GF-D8 (cell line): ENCODE measurements around the gene PPP3CA.

Experiments used
- DNase-seq: peaks from one replicate; lab custom pipeline; 2025; lab: John Stamatoyannopoulos, UW

Gene PPP3CA

DNA sequence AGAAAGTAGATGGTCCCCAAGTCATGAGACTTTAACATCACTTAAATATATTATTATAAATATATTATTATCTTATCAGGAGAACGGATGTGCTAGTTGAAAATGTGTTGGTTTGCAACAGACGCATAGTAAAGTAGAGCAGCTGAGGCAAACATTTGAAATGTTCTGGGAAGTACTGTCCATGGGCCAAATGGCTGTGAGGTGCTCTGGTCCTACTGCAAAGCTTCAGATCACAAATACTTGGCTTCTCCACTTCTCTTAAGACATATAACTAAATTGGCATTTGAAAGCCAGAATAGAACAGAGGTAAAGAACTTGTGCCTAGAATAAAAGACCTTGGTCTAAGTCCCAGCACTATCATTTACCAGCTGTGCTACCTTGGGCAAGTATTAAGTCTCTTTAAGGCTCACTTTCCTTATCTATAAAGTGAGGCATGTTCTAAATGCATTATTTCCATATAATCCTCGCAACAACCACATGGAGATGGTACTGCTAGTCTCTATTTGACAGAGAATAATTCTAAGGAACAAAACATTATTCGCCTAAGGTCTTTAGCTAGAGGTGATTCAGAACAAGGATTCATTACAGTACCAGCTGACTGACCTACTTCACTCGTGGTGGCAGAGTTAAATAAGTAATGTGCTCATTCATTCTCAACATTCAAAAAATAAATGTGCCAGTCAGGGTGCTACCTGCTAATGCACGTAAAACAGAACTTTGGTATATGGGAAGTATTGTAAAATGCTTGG, 297.1 kb downstream of the PPP3CA start:
- no peak for DNase-seq

DNA sequence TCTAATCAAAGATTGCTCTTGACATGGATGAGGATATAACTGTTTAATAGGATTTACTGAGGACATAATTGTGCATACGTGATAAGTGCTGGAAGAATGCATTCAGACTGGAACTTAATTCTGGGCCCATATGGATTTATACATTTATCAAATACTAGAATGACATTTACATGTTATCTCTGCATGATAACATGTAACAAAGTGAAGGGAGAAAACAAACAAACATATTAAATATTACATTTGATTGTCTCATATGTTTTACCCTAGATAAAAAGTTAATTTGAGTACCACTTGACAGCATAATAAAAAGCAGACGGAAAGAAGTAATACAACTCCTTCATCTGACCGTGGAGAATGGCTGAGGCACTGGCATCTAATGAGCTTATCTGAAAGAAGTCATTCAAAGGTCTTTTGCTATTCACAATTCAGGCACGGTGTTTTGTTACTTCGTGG, 297.8 kb downstream of the PPP3CA start:
- DNase-seq: no peak

DNA sequence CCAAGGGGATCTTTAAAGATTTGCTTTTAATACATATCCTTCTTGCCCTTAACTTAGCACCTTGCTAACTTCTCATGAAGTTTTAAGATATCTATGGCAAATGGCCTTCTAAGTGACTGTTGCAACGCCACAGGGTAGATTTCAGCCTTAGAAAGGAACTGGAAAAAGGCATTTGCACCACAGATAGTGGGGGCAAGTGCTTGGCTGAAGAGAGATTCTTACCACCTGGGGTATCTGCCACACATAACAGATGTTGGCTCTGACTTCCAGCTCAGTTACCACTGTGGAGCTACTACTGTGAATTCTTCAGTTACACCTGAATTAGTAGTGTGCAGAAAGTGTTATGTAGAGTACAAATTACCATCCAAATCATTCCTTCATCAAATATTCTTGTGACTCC, 302.6 kb downstream of the PPP3CA start:
- DNase-seq: no peak

DNA sequence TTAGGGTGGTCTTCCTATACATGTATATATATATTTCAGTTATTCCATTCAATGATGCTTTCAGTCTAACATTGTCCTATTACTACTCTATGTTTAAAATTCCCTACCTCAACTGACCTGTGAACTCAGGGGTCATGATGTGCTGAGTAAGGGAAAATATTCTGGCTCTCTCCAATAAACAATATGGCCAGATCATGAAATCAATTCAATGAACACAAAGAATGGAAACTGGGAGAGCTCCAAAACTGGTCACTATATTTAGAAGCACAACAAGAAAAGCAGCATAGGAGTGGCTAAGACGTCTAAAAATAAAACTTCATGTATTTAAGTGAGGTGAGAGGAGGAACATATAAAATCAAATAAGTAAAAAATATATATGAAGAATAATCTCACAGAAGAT, 304.5 kb downstream of the PPP3CA start:
- DNase-seq: no peak

DNA sequence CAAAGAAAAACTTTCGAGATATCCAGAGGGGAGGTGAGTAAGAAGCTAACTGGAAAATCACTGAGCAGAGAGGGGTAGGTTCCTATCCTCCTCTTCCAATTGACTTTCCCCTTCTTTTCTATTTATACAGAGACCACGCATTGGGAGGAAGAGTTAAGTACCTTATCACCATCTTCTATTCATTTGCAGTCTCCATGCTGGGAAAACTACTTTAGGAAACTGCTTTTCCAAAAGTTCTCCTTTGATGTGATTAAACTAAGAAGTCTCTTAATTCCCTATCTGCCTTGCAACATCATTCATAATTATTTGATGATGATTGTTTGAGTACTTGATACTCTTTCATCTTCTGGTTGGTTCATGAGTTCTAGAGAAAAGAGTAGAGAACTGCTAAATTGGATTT, 306.6 kb downstream of the PPP3CA start:
- no peak for DNase-seq

DNA sequence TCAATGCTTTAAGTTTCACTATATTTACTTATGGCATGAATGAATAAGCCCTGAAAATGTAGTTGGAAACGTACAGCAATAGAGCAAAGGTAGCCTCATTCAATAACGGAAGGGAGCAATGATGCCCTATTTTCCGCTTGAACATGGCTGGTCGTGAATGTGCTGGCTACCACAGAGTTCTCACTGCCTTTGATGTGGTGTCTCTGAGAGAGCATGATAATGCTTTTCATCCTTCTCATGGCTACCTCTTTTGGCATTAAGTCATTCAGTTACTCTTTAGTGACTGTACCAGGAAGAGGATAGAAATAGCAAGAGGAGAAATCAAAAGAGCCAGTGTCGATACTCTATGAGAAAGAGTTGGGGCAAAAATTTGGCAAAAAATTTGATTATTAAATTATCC, 308.0 kb downstream of the PPP3CA start:
- no peak for DNase-seq

GRCh38 chr4:101037938-101038413, 309.4 kb downstream of the PPP3CA start:
- DNase-seq: no peak

DNA sequence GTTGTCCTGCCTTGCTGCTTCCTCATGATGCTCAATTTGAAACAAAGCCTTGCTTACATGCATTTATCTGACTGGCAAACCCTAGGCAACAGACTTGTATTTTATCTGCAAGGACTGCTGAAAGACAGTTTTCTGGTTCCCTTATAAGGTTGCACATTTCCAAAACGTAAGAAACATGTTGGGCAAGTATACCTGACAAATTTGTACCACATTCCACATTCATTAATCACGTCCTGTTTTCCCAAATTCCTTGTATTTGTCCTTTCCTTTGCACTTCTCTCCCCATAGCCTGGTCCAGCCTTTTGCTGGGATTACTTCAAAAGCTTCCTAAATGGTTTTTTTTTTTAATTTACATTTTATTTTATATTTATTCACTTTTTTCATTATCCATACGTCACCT, 310.1 kb downstream of the PPP3CA start:
- no peak for DNase-seq

DNA sequence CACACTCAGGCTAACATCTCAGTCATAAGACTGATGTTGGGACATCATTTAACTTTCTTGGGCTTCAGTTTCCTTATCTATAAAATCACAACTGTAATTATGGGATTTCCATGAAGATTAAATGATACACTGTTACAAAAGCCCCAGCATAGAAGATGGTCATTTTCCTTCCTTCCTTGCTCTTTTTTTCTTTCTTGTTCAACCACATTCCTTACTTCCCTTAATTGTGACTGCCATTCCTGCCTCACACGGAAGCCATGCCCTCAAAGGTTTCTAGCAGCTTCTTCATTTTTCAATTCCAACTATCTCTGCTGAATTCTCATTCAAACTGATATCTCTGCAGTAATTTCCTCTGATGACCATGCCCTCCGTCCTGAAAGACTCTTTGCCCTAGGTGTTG, 311.8 kb downstream of the PPP3CA start:
- DNase-seq: no peak

GRCh38 chr4:101033986-101034385, 313.3 kb downstream of the PPP3CA start:
- DNase-seq: no peak

GRCh38 chr4:101032541-101032940, 314.8 kb downstream of the PPP3CA start:
- no peak for DNase-seq

GRCh38 chr4:101031971-101032370, 315.4 kb downstream of the PPP3CA start:
- DNase-seq: no peak

DNA sequence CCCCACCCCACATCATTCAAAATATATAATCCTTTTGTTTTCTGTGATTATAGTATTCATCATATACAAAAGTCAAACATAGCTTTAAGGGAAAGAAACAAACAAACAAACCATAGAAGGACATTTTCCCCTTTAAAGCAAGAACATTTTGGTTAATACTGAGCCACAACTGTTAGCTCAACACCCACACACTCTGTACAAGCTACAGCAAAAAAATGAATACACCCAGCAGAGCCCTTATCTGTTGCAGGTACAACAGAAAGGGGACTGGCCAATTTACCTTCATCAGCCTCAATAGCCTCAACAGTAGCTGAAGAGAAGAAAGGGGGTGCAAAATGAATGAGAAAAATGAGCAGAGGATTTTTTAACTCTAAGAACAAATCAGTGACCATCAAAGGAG, 318.4 kb downstream of the PPP3CA start:
- no peak for DNase-seq

DNA sequence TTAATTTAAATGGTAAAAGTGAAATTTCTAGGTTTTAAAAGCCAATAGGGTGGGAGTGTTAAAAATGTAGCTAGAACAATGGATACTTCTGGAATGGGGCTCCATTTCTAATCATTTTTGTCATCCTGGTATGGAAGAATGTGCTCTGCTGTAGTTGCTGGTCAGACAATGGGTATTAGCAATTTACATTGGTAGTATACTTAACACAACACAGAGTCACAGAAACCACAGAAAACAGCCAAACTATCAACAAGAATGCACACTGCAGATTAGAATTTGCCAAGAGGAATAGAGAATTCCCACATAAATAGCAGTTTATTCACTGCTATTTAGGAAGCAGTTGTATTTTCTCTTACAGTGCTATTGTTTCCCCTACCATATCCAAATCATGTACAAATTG, 319.6 kb downstream of the PPP3CA start:
- DNase-seq: no peak

- no peak for DNase-seq
These were observed 321.6 kb downstream of the PPP3CA start for GRCh38 chr4:101025755-101026154.

- no peak for DNase-seq
These were observed 324.9 kb downstream of the PPP3CA start for GRCh38 chr4:101022151-101023024.

GRCh38 chr4:101020956-101021355, 326.4 kb downstream of the PPP3CA start:
- no peak for DNase-seq

DNA sequence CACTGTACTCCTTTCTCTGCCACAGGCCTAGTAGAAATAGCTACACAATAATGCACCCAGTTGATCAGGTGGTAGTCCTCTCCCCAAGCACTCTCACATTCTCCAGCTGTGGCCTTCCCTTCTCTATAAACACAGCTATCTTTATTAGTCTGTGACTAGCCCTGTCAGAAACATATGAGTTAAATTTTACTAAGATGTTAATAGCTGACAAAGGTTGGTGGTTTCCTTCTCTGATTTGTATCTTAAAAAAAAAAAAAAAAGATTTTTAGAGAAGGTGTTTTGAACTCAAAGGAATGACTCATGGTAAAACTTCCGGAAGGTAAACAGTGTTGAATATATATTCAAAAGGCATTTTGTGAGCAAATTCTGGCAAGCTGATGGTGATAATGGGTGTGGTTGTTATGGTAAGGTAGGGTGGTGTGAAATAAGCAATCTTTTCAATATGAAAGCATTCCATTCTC, 327.4 kb downstream of the PPP3CA start:
- DNase-seq: no peak

GRCh38 chr4:101019313-101019712, 328.0 kb downstream of the PPP3CA start:
- no peak for DNase-seq

DNA sequence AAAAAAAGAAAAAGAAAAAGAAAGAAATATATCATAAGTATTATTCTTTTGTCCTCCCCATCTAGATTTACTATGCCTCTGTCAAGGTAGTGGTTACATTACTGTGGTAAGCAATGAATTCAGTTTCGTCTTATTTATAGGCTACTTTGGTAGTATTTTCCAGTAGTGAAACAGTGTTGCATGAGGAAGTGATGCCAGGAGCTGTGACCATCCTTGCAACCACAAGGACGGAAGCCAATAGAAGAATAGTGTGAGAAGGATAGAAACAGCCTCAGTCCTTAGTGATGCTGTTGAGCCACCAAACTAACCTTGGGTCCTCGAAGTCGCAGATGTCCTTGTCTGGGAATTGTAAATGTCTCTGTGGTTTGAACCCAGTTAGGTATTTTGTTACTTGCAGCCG, 328.5 kb downstream of the PPP3CA start:
- no peak for DNase-seq

- no peak for DNase-seq
These were observed 332.9 kb downstream of the PPP3CA start for GRCh38 chr4:101014417-101014816.

- no peak for DNase-seq
These were observed 336.3 kb downstream of the PPP3CA start for GRCh38 chr4:101010987-101011386.

GRCh38 chr4:101009471-101009870, 337.9 kb downstream of the PPP3CA start:
- DNase-seq: no peak
